PC-3 (cell line): ENCODE measurements around the gene TGFB1. TPM values are rescaled to one million over a fixed set of nuclear protein-coding genes. Genes with fewer than 3 reads are reported as not detected.

Experiments used
- ATAC-seq: fragments of 200-7000 bp; cut with Tn5 transposase; 2 replicates; pipeline ENCODE4 v1.9.1; 2020; ENCODE audit warnings: mild to moderate bottlenecking, moderate library complexity
- BruUV-seq: library from RNA; stranded (reverse); fragments of 400-500 nt; replicated peaks from 2 replicates; lab custom pipeline; 2021; lab: Mats Ljungman, UMichigan
- CTCF ChIA-PET: fragments of 300-600 bp; sonication (Branson Sonifier 250); formaldehyde crosslinking; loops from one replicate; lab custom pipeline; 2022; ENCODE audit warnings: antibody characterized with exemption; lab: Charles Lee
- POLR2A ChIA-PET: fragments of 300-600 bp; sonication (Branson Sonifier 250); formaldehyde crosslinking; loops from one replicate; lab custom pipeline; 2022; ENCODE audit warnings: antibody characterized with exemption; ENCODE audit not compliant: unreplicated experiment; lab: Charles Lee
- DNase-seq: peaks from one replicate; pipeline ENCODE4 v3.0.0-alpha.2; 2015
- H2AFZ ChIP-seq: fragments of 300-600 bp; sonication (generic); 2 replicates; pipeline ENCODE4 v1.6.0; 2016; ENCODE audit warnings: antibody characterized with exemption, low read length
- H3F3A ChIP-seq: fragments of 300-600 bp; sonication (generic); one replicate; pipeline ENCODE4 v1.6.0; 2017; ENCODE audit warnings: antibody characterized with exemption, low read length, control low read depth, mild to moderate bottlenecking; ENCODE audit not compliant: unreplicated experiment
- H3K27ac ChIP-seq: fragments of 300-600 bp; sonication (generic); 2 replicates; pipeline ENCODE4 v1.5.1; 2016; ENCODE audit warnings: mild to moderate bottlenecking, low read length
- H3K27me3 ChIP-seq: fragments of 300-600 bp; sonication (generic); 2 replicates; pipeline ENCODE4 v1.6.1; 2016; ENCODE audit warnings: low read length, mixed read lengths
- H3K36me3 ChIP-seq: fragments of 300-600 bp; sonication (generic); 2 replicates; pipeline ENCODE4 v1.6.1; 2016; ENCODE audit warnings: low read depth, mixed run types, low read length, mixed read lengths
- H3K4me1 ChIP-seq: fragments of 300-600 bp; sonication (generic); 2 replicates; pipeline ENCODE4 v1.5.1; 2016; ENCODE audit warnings: low read length; ENCODE audit not compliant: insufficient read depth
- H3K4me2 ChIP-seq: fragments of 300-600 bp; sonication (generic); 2 replicates; pipeline ENCODE4 v1.6.0; 2016; ENCODE audit warnings: low read length
- H3K4me3 ChIP-seq: fragments of 300-600 bp; sonication (generic); 2 replicates; pipeline ENCODE4 v1.5.1; 2016; ENCODE audit warnings: mild to moderate bottlenecking, low read length, mixed read lengths
- H3K79me2 ChIP-seq: fragments of 300-600 bp; sonication (generic); 2 replicates; pipeline ENCODE4 v1.6.1; 2017; ENCODE audit warnings: low read length, mixed read lengths
- H3K9ac ChIP-seq: fragments of 300-600 bp; sonication (generic); 2 replicates; pipeline ENCODE4 v1.6.0; 2016; ENCODE audit warnings: mild to moderate bottlenecking, low read length
- H3K9me2 ChIP-seq: fragments of 300-600 bp; sonication (generic); replicated peaks from 2 replicates; pipeline ENCODE4 v1.6.1; 2016; ENCODE audit warnings: mixed run types, low read length, mixed read lengths
- H3K9me3 ChIP-seq: fragments of 300-600 bp; sonication (generic); 2 replicates; pipeline ENCODE4 v1.6.1; 2016; ENCODE audit warnings: low read length, mixed read lengths
- H4K20me1 ChIP-seq: fragments of 300-600 bp; sonication (generic); 2 replicates; pipeline ENCODE4 v1.6.1; 2016; ENCODE audit warnings: low read length, mixed read lengths
- EZH2 ChIP-seq: fragments of 300-600 bp; sonication (generic); IDR thresholded peaks from one replicate; pipeline ENCODE4 v1.6.1; 2017; ENCODE audit warnings: antibody characterized with exemption, mild to moderate bottlenecking, low read length; ENCODE audit not compliant: unreplicated experiment
- EZH2phosphoT487 ChIP-seq: fragments of 300-600 bp; sonication (generic); IDR thresholded peaks from 2 replicates; pipeline ENCODE4 v1.6.1; 2018; ENCODE audit warnings: mild to moderate bottlenecking, antibody characterized with exemption, low read length, borderline replicate concordance
- intact Hi-C: fragments of 100-400 bp; cut with micrococcal nuclease; formaldehyde crosslinking; loops from 2 replicates; pipeline ENCODE4 v1.9.0; 2023
- total RNA-seq: library from RNA; depleted of rRNA; stranded (reverse); fragments of >200 nt; gene quantifications from 2 replicates; pipeline ENCODE4 v1.2.3, GENCODE V29; 2014
- TF ChIP-seq, protein P1 (sequence below): fragments of 300-600 bp; sonication (generic); conservative IDR thresholded peaks from 2 replicates; pipeline ENCODE4 v1.5.1; 2017; ENCODE audit warnings: antibody characterized with exemption, low read depth, mild to moderate bottlenecking, low read length

The TGFB1 gene
- total RNA-seq, 1 experiment from 2014 or later: 16.4 TPM

DNA sequence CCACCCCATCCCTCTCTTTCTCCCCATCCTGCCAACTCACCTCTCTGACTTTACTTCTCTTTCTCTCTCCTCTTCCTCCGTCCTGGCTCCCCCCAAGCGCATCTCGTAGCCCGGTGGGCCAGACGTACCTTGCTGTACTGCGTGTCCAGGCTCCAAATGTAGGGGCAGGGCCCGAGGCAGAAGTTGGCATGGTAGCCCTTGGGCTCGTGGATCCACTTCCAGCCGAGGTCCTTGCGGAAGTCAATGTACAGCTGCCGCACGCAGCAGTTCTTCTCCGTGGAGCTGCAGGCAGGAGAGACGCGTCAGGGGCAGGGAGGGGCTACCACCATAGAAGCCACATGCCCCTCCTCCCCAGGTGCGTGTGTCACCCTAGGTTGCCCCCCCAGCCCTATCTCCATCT is 21.7 kb downstream of the TGFB1 start:
- POLR2A ChIA-PET: no interaction called here

DNA sequence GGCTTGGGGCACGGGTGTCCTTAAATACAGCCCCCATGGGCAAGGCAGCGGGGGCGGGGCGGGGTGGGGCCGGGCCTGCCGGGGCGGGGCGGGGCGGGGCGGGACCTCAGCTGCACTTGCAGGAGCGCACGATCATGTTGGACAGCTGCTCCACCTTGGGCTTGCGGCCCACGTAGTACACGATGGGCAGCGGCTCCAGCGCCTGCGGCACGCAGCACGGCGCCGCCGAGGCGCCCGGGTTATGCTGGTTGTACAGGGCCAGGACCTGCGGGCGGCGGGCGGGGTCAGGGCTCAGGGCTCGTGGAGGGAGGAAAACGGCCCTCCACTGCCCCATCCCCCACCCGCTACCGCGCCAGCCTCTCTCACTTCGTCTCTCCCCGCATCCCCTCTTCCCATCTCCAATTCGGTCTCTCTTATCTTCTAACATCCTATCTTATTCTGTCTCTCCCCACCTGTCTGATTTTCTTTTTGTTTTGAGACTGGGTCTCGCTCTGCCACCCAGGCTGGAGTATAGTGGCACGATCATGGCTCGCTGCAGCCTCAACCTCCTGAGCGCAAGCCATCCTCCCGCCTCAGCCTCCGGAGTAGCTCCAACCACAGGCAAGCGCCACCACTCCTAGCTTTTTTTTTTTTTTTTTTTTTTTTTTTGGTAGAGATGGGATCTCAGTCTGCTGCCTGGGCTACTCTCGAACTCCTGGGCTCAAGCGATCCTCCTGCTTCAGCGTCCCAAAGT is 22.6 kb downstream of the TGFB1 start:
- no peak for ATAC-seq
- H3K36me3 ChIP-seq: no peaks in the 10 kb centered on the region
- POLR2A ChIA-PET: no interaction called here

More for the DNA sequence above, 21.7 kb downstream of the TGFB1 start:
- peaks cover 3% of the 10 kb centered on the region; the same call in 1 of the 2 replicates for H3K79me2 ChIP-seq
- ATAC-seq (no peak), DNase-seq (no peak)
- no peak overlapping the region for H3K4me3 ChIP-seq
- no TSS peak for BruUV-seq
- CTCF ChIA-PET: no interaction called here
- no peaks in the 10 kb centered on the region for H3K27me3 ChIP-seq
- no peaks in the 10 kb centered on the region for H3K9me2 ChIP-seq
- no peak overlapping the region for H3K27ac ChIP-seq
- intact Hi-C loops: no loop called here
- no peaks in the 10 kb centered on the region for H3K9me3 ChIP-seq
- no peak overlapping the region for H3K9ac ChIP-seq
- no peak overlapping the region for H2AFZ ChIP-seq
- H3K4me2 ChIP-seq: no peak overlapping the region
- no peaks in the 10 kb centered on the region for H3F3A ChIP-seq
- TF ChIP-seq EZH2phosphoT487 (no peak), EZH2 (no peak)
- no peaks in the 10 kb centered on the region for H3K36me3 ChIP-seq
- no peaks in the 10 kb centered on the region for H4K20me1 ChIP-seq
- peaks cover 27% of the 10 kb centered on the region for H3K4me1 ChIP-seq

DNA sequence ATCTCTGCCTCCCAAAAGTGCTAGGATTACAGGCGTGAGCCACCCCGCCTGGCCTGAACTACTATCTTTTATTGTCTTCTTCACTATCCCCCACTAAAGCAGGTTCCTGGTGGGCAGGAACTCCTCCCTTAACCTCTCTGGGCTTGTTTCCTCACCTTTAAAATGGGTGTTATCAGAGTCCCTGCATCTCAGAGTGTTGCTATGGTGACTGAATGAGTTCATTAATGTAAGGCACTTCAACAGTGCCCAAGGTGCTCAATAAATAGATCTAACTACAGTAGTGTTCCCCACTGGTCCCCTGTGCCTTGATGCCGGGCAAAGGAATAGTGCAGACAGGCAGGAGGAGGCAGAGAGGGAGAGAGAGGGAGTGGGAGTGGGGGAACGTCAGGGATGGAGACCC is 23.2 kb downstream of the TGFB1 start:
- intact Hi-C loops: no loop called here
- H3K27ac ChIP-seq: no peak overlapping the region

More for the DNA sequence above, 22.6 kb downstream of the TGFB1 start:
- no peak overlapping the region for H3K4me3 ChIP-seq
- TF ChIP-seq, protein P1, sequence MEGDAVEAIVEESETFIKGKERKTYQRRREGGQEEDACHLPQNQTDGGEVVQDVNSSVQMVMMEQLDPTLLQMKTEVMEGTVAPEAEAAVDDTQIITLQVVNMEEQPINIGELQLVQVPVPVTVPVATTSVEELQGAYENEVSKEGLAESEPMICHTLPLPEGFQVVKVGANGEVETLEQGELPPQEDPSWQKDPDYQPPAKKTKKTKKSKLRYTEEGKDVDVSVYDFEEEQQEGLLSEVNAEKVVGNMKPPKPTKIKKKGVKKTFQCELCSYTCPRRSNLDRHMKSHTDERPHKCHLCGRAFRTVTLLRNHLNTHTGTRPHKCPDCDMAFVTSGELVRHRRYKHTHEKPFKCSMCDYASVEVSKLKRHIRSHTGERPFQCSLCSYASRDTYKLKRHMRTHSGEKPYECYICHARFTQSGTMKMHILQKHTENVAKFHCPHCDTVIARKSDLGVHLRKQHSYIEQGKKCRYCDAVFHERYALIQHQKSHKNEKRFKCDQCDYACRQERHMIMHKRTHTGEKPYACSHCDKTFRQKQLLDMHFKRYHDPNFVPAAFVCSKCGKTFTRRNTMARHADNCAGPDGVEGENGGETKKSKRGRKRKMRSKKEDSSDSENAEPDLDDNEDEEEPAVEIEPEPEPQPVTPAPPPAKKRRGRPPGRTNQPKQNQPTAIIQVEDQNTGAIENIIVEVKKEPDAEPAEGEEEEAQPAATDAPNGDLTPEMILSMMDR: no peak
- TF ChIP-seq EZH2phosphoT487 (no peak), EZH2 (no peak)
- H3K9me3 ChIP-seq: no peaks in the 10 kb centered on the region
- peaks cover 6% of the 10 kb centered on the region for H3K79me2 ChIP-seq
- no peaks in the 10 kb centered on the region for H4K20me1 ChIP-seq
- no peaks in the 10 kb centered on the region for H3K27me3 ChIP-seq
- no TSS peak for BruUV-seq
- H3K4me2 ChIP-seq: no peak overlapping the region
- no peak overlapping the region for H3K27ac ChIP-seq
- no peak overlapping the region for H3K9ac ChIP-seq
- intact Hi-C loops: no loop called here
- H3K4me1 ChIP-seq: peaks cover 35% of the 10 kb centered on the region
- DNase-seq: no peak
- H3K9me2 ChIP-seq: no peaks in the 10 kb centered on the region
- H3F3A ChIP-seq: no peaks in the 10 kb centered on the region
- CTCF ChIA-PET: no interaction called here
- no peak overlapping the region for H2AFZ ChIP-seq

More for the DNA sequence above, 23.2 kb downstream of the TGFB1 start:
- no peak overlapping the region for H3K4me3 ChIP-seq
- H3K36me3 ChIP-seq: no peaks in the 10 kb centered on the region
- H3K27me3 ChIP-seq: no peaks in the 10 kb centered on the region
- ATAC-seq: no peak
- H2AFZ ChIP-seq: no peak overlapping the region
- ChIA-PET POLR2A (no interaction called here), CTCF (no interaction called here)
- H3K4me2 ChIP-seq: no peak overlapping the region
- TF ChIP-seq EZH2: no peak
- TF ChIP-seq, protein P1: no peak
- no peak for TF ChIP-seq EZH2phosphoT487
- H3K9ac ChIP-seq: no peak overlapping the region
- BruUV-seq: no TSS peak
- peaks cover 6% of the 10 kb centered on the region for H3K79me2 ChIP-seq
- no peaks in the 10 kb centered on the region for H4K20me1 ChIP-seq
- no peaks in the 10 kb centered on the region for H3K9me3 ChIP-seq
- DNase-seq: no peak
- H3K9me2 ChIP-seq: no peaks in the 10 kb centered on the region
- H3F3A ChIP-seq: no peaks in the 10 kb centered on the region
- H3K4me1 ChIP-seq: peaks cover 39% of the 10 kb centered on the region
